NCI-H1105 (cell line): ENCODE data around the gene DUSP11.
"Not testable (repeated sequence)": the region's sequence is repeated elsewhere in the genome, so short reads cannot be mapped to it uniquely, and the experiment has no call there.

Experiments
- DNase-seq: peaks from one replicate; lab custom pipeline; 2025; lab: John Stamatoyannopoulos, UW

The DUSP11 gene

GRCh38 chr2:73779467-73780236 is at the start of gene DUSP11:
Gene DUSP11 (minus strand): TSS chr2:73780103. CDS start chr2:73779974, 129 bp downstream.
- peak; percentile 88 for DNase-seq

- peak; percentile 87 for DNase-seq
These were observed 49.1 kb upstream of the DUSP11 start, which contains the start of gene STAMBP for GRCh38 chr2:73828818-73829570. Gene STAMBP (plus strand): TSS chr2:73828961. CDS start chr2:73830857, 1,896 bp downstream.

GRCh38 chr2:73828389-73828817 is 48.5 kb upstream of the DUSP11 start:
- DNase-seq = no peak

GRCh38 chr2:73827660-73828388 is 47.9 kb upstream of the DUSP11 start:
- no peak for DNase-seq

GRCh38 chr2:73827018-73827417 is 47.1 kb upstream of the DUSP11 start:
- DNase-seq = no peak

GRCh38 chr2:73825408-73825807 is 45.5 kb upstream of the DUSP11 start:
- DNase-seq = no peak

GRCh38 chr2:73823916-73824523 is 44.1 kb upstream of the DUSP11 start:
- peak; percentile 52 for DNase-seq

GRCh38 chr2:73823416-73823815 is 43.5 kb upstream of the DUSP11 start:
- DNase-seq = no peak

- no peak for DNase-seq
These were observed 43.1 kb upstream of the DUSP11 start for GRCh38 chr2:73822991-73823390.

GRCh38 chr2:73822276-73822675 is 42.4 kb upstream of the DUSP11 start:
- no peak for DNase-seq

- no peak for DNase-seq
These were observed 41.8 kb upstream of the DUSP11 start for GRCh38 chr2:73821669-73822068.

- no peak for DNase-seq
These were observed 41.3 kb upstream of the DUSP11 start for GRCh38 chr2:73821227-73821626.

GRCh38 chr2:73818296-73818695 is 38.4 kb upstream of the DUSP11 start:
- no peak for DNase-seq

GRCh38 chr2:73812635-73813034 is 32.7 kb upstream of the DUSP11 start:
- no peak for DNase-seq

- DNase-seq = no peak
These were observed 32.0 kb upstream of the DUSP11 start for GRCh38 chr2:73811878-73812277.

- DNase-seq = not testable (repeated sequence)
These were observed 4.0 kb upstream of the DUSP11 start, which contains the start of gene C2orf78 for GRCh38 chr2:73783883-73784282. Gene C2orf78 (plus strand): TSS chr2:73784183. CDS start chr2:73784310, 127 bp downstream.

GRCh38 chr2:73783402-73783801 is 3.5 kb upstream of the DUSP11 start:
- not testable (repeated sequence) for DNase-seq

- DNase-seq = no peak
These were observed 307 bp upstream of the DUSP11 start for GRCh38 chr2:73780237-73780582.

- not testable (repeated sequence) for DNase-seq
These were observed 936 bp downstream of the DUSP11 start for GRCh38 chr2:73778867-73779466.

GRCh38 chr2:73776869-73777519 is 2.9 kb downstream of the DUSP11 start:
- DNase-seq = no peak

GRCh38 chr2:73776381-73776780 is 3.5 kb downstream of the DUSP11 start:
- DNase-seq = no peak
